HEK293 (cell line): ENCODE results near the gene GCDH.

Experiments used
- CTCF ChIA-PET: fragments of 350-600 bp; formaldehyde crosslinking; extraction: SDS; loops from one replicate; lab custom pipeline; 2021; ENCODE audit warnings: antibody characterized with exemption; lab: Yijun Ruan, JAX
- POLR2A ChIA-PET: fragments of 300-600 bp; formaldehyde crosslinking; extraction: SDS; loops from one replicate; lab custom pipeline; 2020; ENCODE audit warnings: antibody characterized with exemption, inconsistent platforms; lab: Yijun Ruan, JAX
- H3K27ac ChIP-seq: fragments of 200-500 bp; sonication (Bioruptor generic); 2 replicates; pipeline ENCODE4 v1.5.1; 2014; ENCODE audit warnings: low read depth, low read length, control low read depth, inconsistent platforms; ENCODE audit errors: extremely low read depth
- H3K36me3 ChIP-seq, 2 experiments: fragments of 200-500 bp in 1 of 2; sonication (Bioruptor generic) in 1 of 2; 1 replicate in 1 of 2; 2 replicates in 1 of 2; pipeline ENCODE4 v1.5.1; 2014 to 2017; ENCODE audit warnings: inconsistent platforms in 2 of 2, low read length in 2 of 2; ENCODE audit not compliant: control insufficient read depth in 2 of 2, insufficient read depth in 1 of 2
- H3K4me1 ChIP-seq: fragments of 200-500 bp; sonication (Bioruptor generic); 2 replicates; pipeline ENCODE4 v1.5.1; 2014; ENCODE audit warnings: mild to moderate bottlenecking, low read length, inconsistent platforms; ENCODE audit not compliant: control insufficient read depth, insufficient read depth
- H3K4me3 ChIP-seq: 2 replicates; pipeline ENCODE4 v1.5.1; 2011; ENCODE audit warnings: low read depth, mild to moderate bottlenecking, control low read depth, low read length, moderate library complexity
- H3K9me3 ChIP-seq: fragments of 200-500 bp; sonication (Bioruptor generic); 2 replicates; pipeline ENCODE4 v1.5.1; 2014; ENCODE audit warnings: low read depth, low read length, inconsistent platforms; ENCODE audit not compliant: control insufficient read depth, insufficient read depth
- GLIS1 ChIP-seq: fragments of 450-650 bp; formaldehyde crosslinking; IDR thresholded peaks from 2 replicates; pipeline ENCODE4 v1.5.1; 2016; ENCODE audit warnings: missing biosample characterization, missing genetic modification characterization
- GLIS2 ChIP-seq: fragments of 450-650 bp; formaldehyde crosslinking; IDR thresholded peaks from 2 replicates; pipeline ENCODE4 v1.5.1; 2016; ENCODE audit warnings: missing biosample characterization, missing genetic modification characterization
- RBAK ChIP-seq: fragments of 450-650 bp; formaldehyde crosslinking; IDR thresholded peaks from 2 replicates; pipeline ENCODE4 v1.5.1; 2016; ENCODE audit warnings: missing biosample characterization, missing genetic modification characterization
- SCRT1 ChIP-seq: fragments of 450-650 bp; formaldehyde crosslinking; IDR thresholded peaks from 2 replicates; pipeline ENCODE4 v1.5.1; 2016; ENCODE audit warnings: missing biosample characterization, missing genetic modification characterization, borderline replicate concordance
- SCRT2 ChIP-seq: fragments of 450-650 bp; formaldehyde crosslinking; IDR thresholded peaks from 2 replicates; pipeline ENCODE4 v1.5.1; 2016; ENCODE audit warnings: missing biosample characterization, missing genetic modification characterization
- YY1 ChIP-seq: fragments of 450-650 bp; formaldehyde crosslinking; IDR thresholded peaks from 2 replicates; pipeline ENCODE4 v1.5.1; 2018; ENCODE audit warnings: missing biosample characterization, missing genetic modification characterization
- ZNF121 ChIP-seq: fragments of 450-650 bp; formaldehyde crosslinking; IDR thresholded peaks from 2 replicates; pipeline ENCODE4 v1.5.1; 2016; ENCODE audit warnings: missing biosample characterization, missing genetic modification characterization
- ZNF394 ChIP-seq: fragments of 450-650 bp; formaldehyde crosslinking; IDR thresholded peaks from 2 replicates; pipeline ENCODE4 v1.5.1; 2016; ENCODE audit warnings: missing biosample characterization, missing genetic modification characterization, mild to moderate bottlenecking, moderate library complexity, borderline replicate concordance
- ZNF510 ChIP-seq: fragments of 450-650 bp; formaldehyde crosslinking; IDR thresholded peaks from 2 replicates; pipeline ENCODE4 v1.5.1; 2018; ENCODE audit warnings: mild to moderate bottlenecking, missing genetic modification characterization, missing biosample characterization; ENCODE audit not compliant: insufficient replicate concordance
- ZNF529 ChIP-seq: fragments of 450-650 bp; formaldehyde crosslinking; IDR thresholded peaks from 2 replicates; pipeline ENCODE4 v1.5.1; 2017; ENCODE audit warnings: missing genetic modification characterization, missing biosample characterization; ENCODE audit not compliant: insufficient replicate concordance
- ZNF560 ChIP-seq: fragments of 450-650 bp; formaldehyde crosslinking; IDR thresholded peaks from 2 replicates; pipeline ENCODE4 v1.5.1; 2017; ENCODE audit warnings: missing biosample characterization, missing genetic modification characterization, borderline replicate concordance
- ZNF623 ChIP-seq: fragments of 450-650 bp; formaldehyde crosslinking; IDR thresholded peaks from 2 replicates; pipeline ENCODE4 v1.5.1; 2016; ENCODE audit warnings: missing biosample characterization, missing genetic modification characterization
- ZNF624 ChIP-seq: fragments of 450-650 bp; formaldehyde crosslinking; IDR thresholded peaks from 2 replicates; pipeline ENCODE4 v1.5.1; 2017; ENCODE audit warnings: missing biosample characterization, missing genetic modification characterization
- ZNF664 ChIP-seq: fragments of 450-650 bp; formaldehyde crosslinking; IDR thresholded peaks from 2 replicates; pipeline ENCODE4 v1.5.1; 2016; ENCODE audit warnings: missing biosample characterization, missing genetic modification characterization
- TF ChIP-seq, protein P1 (sequence below): fragments of 450-650 bp; formaldehyde crosslinking; IDR thresholded peaks from 2 replicates; pipeline ENCODE4 v1.5.1; 2016; ENCODE audit warnings: missing biosample characterization, missing genetic modification characterization
- TF ChIP-seq, protein P2 (sequence below): fragments of 450-650 bp; formaldehyde crosslinking; IDR thresholded peaks from 2 replicates; pipeline ENCODE4 v1.5.1; 2016; ENCODE audit warnings: missing biosample characterization, missing genetic modification characterization

Gene GCDH

DNA sequence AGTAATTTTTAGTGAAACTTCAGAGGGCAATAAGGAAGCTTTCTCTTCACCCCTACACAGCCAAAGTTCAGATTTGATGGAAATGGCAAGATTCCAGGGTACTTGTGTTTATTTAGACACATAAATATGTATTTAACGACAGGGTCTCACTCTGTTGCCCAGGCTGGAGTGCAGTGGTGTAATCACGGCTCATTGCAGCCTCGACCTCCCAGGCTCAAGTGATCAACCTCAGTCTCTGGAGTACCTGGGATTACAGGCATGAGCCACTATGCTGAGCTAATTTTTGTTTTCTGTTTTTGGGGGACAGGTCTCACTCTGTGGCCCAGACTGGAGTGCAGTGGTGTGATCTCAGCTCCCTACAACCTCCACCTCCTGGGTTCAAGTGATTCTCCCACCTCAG, 30.1 kb downstream of the GCDH start:
- H3K27ac ChIP-seq: no peak overlapping the region
- H3K36me3 ChIP-seq: peaks cover 24 to 36% of the 10 kb centered on the region in 2 experiments; a peak in 2 of 3 replicates
- ChIA-PET CTCF (interaction anchor here (0.6 to 1.4 kb wide), 3 partner anchors 12 to 44 kb away, joined by 3 to 7 read pairs (median 3); no protein-coding TSS in a partner anchor), POLR2A (interaction anchor here (1.9 to 3.0 kb wide), 2 partner anchors 12 to 30 kb away, joined by 12 to 18 read pairs; partner anchors contain the start of genes FARSA and GCDH)
- no peaks in the 10 kb centered on the region for H3K4me1 ChIP-seq
- no peaks in the 10 kb centered on the region for H3K9me3 ChIP-seq
- no peak overlapping the region for H3K4me3 ChIP-seq
- peak; percentile 93 for TF ChIP-seq ZNF121 (tag by site-specific recombination)
- peak; percentile 27; the same call in 1 of the 2 replicates for TF ChIP-seq ZNF394
- 0 out of 2 replicates have a peak, but pooled peaks have one; percentile 29 for TF ChIP-seq ZNF664 (tag by site-specific recombination)
- TF ChIP-seq GLIS1 (tag by site-specific recombination): peak; percentile 33; the same call in 1 of the 2 replicates
- no peak for TF ChIP-seq ZNF510 (tag by site-specific recombination)

DNA sequence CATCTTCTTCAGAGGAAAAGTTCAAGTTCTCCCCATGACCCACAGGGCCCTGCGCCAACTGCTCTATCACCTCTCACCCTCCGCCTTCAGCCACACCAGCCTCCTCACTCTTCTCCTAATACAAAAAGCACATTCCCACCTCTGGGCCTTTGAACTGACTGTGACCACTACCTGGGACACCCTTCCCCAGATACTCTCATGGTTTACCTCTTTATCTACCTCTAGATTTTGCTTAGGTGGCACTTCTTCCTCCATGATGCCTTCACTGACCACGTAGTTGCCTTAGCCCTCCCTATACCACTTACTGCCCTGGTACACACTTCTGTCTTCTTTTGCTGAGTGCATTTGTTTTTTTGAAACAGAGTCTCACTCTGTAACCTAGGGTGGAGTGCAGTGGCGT, 32.0 kb downstream of the GCDH start:
- no peak overlapping the region for H3K4me3 ChIP-seq
- CTCF ChIA-PET: no interaction called here
- no peak overlapping the region for H3K27ac ChIP-seq
- POLR2A ChIA-PET: interaction anchor here (0.6 to 1.7 kb wide), 2 partner anchors 10 to 210 kb away, joined by 3 to 8 read pairs; partner anchors contain the start of gene FARSA
- H3K4me1 ChIP-seq: no peaks in the 10 kb centered on the region
- no peaks in the 10 kb centered on the region for H3K9me3 ChIP-seq
- peaks cover 33 to 51% of the 10 kb centered on the region in 2 experiments; a peak in 2 of 3 replicates for H3K36me3 ChIP-seq
- TF ChIP-seq, protein P1, sequence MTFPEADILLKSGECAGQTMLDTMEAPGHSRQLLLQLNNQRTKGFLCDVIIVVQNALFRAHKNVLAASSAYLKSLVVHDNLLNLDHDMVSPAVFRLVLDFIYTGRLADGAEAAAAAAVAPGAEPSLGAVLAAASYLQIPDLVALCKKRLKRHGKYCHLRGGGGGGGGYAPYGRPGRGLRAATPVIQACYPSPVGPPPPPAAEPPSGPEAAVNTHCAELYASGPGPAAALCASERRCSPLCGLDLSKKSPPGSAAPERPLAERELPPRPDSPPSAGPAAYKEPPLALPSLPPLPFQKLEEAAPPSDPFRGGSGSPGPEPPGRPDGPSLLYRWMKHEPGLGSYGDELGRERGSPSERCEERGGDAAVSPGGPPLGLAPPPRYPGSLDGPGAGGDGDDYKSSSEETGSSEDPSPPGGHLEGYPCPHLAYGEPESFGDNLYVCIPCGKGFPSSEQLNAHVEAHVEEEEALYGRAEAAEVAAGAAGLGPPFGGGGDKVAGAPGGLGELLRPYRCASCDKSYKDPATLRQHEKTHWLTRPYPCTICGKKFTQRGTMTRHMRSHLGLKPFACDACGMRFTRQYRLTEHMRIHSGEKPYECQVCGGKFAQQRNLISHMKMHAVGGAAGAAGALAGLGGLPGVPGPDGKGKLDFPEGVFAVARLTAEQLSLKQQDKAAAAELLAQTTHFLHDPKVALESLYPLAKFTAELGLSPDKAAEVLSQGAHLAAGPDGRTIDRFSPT (tag by site-specific recombination): 0 out of 2 replicates have a peak, but pooled peaks have one; percentile 12
- peak; percentile 64 for TF ChIP-seq ZNF623 (tag by site-specific recombination)
- no peak for TF ChIP-seq ZNF560

DNA sequence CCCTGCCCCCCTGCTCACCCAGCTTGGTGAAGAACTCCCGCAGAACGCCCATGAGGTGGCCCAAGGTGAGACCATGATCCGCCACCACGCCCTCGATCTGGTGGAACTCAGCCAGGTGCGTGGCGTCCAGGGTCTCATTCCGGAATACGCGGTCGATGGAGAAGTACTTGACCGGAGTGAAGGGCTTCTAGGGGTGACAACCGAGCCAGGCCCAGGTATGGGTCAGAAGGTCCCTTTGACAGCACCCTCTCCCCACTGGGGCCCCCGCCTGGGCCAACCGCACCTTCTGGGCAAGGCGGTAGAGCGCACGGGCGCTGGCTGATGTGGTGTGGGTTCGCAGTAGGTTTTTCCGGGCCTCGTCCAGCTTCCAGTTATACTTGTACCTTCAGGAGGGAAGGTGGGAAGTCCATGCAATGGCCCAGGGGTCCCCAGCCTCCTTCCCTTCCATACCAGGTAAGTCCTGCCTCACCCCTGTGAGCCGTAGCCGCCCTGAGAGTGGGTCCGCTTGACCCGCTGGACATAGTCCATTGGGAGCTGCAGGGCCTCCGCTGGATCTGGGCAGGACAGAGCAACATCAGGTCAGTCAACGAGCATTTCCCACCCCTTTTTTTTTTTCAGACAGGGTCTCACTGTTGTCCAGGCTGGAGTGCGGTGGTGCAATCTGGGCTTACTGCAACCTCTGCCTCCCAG, 33.8 kb downstream of the GCDH start:
- Histone ChIP-seq H3K4me1 (no peaks in the 10 kb centered on the region), H3K36me3 (peaks cover 45 to 69% of the 10 kb centered on the region in 2 experiments), H3K9me3 (no peaks in the 10 kb centered on the region), H3K27ac (no peak overlapping the region), H3K4me3 (no peak overlapping the region)
- TF ChIP-seq ZNF624 (tag by site-specific recombination): no peak
- TF ChIP-seq, protein P2, sequence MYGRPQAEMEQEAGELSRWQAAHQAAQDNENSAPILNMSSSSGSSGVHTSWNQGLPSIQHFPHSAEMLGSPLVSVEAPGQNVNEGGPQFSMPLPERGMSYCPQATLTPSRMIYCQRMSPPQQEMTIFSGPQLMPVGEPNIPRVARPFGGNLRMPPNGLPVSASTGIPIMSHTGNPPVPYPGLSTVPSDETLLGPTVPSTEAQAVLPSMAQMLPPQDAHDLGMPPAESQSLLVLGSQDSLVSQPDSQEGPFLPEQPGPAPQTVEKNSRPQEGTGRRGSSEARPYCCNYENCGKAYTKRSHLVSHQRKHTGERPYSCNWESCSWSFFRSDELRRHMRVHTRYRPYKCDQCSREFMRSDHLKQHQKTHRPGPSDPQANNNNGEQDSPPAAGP (tag by site-specific recombination): no peak
- CTCF ChIA-PET: interaction anchor here (0.7 kb wide), 1 partner anchor 68 kb away, joined by 3 read pairs; no protein-coding TSS in a partner anchor
- POLR2A ChIA-PET: no interaction called here

DNA sequence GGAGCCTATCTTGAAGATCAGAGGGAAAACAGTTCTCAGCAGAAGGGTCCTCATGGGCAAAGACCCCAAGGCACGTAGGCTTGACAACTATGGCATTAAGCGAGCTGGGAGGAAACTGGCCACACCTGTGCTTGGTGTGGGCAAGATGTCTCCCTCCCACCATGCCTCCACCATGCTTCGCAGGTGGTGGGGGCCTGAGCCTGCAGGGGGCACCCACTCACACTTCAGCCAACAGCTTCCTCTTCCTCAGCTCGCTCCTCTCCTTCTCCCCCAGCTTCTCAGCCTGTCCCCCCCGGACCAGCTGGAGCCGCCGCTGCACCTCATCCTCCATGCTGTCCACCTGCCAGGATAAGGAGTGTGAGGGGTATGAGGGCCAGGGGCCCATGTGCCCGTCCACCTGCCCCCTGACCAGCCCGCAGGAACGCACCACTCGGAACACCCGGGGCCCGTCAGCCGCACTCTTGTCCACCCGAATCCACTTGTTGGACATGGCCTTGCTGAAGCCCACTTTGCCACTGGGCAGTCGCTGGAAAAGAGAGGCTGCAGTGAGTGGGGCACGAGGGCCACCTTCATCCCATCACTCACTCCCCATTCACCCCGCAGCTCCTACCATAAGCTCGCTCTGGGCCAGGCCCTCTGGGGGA, 39.2 kb downstream of the GCDH start:
- ChIA-PET POLR2A (interaction anchor here (1.6 kb wide), 1 partner anchor 11 kb away, joined by 8 read pairs; the partner anchor contains the start of gene SYCE2), CTCF (interaction anchor here (0.6 to 0.9 kb wide), 3 partner anchors 25 to 35 kb away, joined by 3 read pairs; no protein-coding TSS in a partner anchor)
- Histone ChIP-seq H3K36me3 (peaks cover 43 to 55% of the 10 kb centered on the region in 2 experiments), H3K4me3 (no peak overlapping the region), H3K9me3 (no peaks in the 10 kb centered on the region), H3K27ac (no peak overlapping the region), H3K4me1 (no peaks in the 10 kb centered on the region; the same call in 1 of the 2 replicates)
- TF ChIP-seq YY1 (tag by site-specific recombination) (no peak), ZNF529 (tag by site-specific recombination) (no peak), ZNF510 (tag by site-specific recombination) (no peak), RBAK (tag by site-specific recombination) (no peak), SCRT1 (peak; percentile 42; the same call in 1 of the 2 replicates), GLIS2 (tag by site-specific recombination) (0 out of 2 replicates have a peak, but pooled peaks have one; percentile 36), SCRT2 (tag by site-specific recombination) (peak; percentile 88)
- TF ChIP-seq, protein P1 (tag by site-specific recombination): no peak
